Tibial nerve (tissue), 4 donors: ENCODE measurements around the gene SLAMF8. TPM values are rescaled to one million over a fixed set of nuclear protein-coding genes. Genes with fewer than 3 reads are reported as not detected.

Experiments
- DNase-seq, 2 donors: peaks; one replicate each; pipeline ENCODE4 v3.0.0-alpha.2; 2019; ENCODE audit warnings: low spot score in 2 of 2
- H3K27ac ChIP-seq, 4 donors: fragments of 200-600 bp; sonication (generic) in 3 of 4; one replicate each; pipeline ENCODE4 v1.5.1; 2017 to 2019; ENCODE audit warnings: mild to moderate bottlenecking in 1 of 4
- H3K27me3 ChIP-seq, 2 donors: fragments of 200-600 bp; sonication (generic) in 1 of 2; one replicate each; pipeline versions ENCODE4 v1.5.1 to v1.6.0; 2017 to 2019
- H3K36me3 ChIP-seq, 3 donors: fragments of 200-600 bp; sonication (generic); one replicate each; pipeline ENCODE4 v1.5.1; 2018 to 2019
- H3K4me1 ChIP-seq, 4 donors: fragments of 200-600 bp; sonication (generic) in 3 of 4; one replicate each; pipeline ENCODE4 v1.5.1; 2017 to 2019
- H3K4me3 ChIP-seq, 4 donors: fragments of 200-600 bp; sonication (generic) in 3 of 4; one replicate each; pipeline ENCODE4 v1.5.1; 2017 to 2019; ENCODE audit warnings: mild to moderate bottlenecking in 1 of 4, moderate library complexity in 1 of 4
- H3K9me3 ChIP-seq, 4 donors: fragments of 200-600 bp; sonication (generic) in 3 of 4; one replicate each; pipeline ENCODE4 v1.5.1; 2017 to 2019
- EP300 ChIP-seq, 2 donors: sonication (generic); formaldehyde crosslinking; IDR thresholded peaks; one replicate each; pipeline ENCODE4 v1.6.1; 2017; ENCODE audit warnings: antibody characterized with exemption in 2 of 2, mild to moderate bottlenecking in 1 of 2
- POLR2A ChIP-seq, 2 donors: fragments of 450-650 bp; IDR thresholded peaks; one replicate each; pipeline ENCODE4 v1.6.1; 2017; ENCODE audit warnings: antibody characterized with exemption in 2 of 2, mild to moderate bottlenecking in 2 of 2, moderate library complexity in 2 of 2
- WGBS, 2 donors: methylation state at CpG; one replicate each; pipeline ENCODE4 v1.1.5; 2018; 5-methylcytosine and 5-hydroxymethylcytosine counted together
- total RNA-seq, 4 donors: library from RNA; depleted of rRNA; stranded (reverse); fragments of >200 nt; gene quantifications; one replicate each; pipeline ENCODE4 v1.1.0, GENCODE V29; 2016
- TF ChIP-seq, protein P1 (sequence below), 5 experiments: fragments of 200-600 bp in 3 of 5; fragments of 450-650 bp in 2 of 5; sonication (generic) in 3 of 5; IDR thresholded peaks; one replicate each; pipeline ENCODE4 v1.5.1; 2016 to 2019; ENCODE audit warnings: antibody characterized with exemption in 5 of 5, mild to moderate bottlenecking in 3 of 5, moderate library complexity in 2 of 5

The SLAMF8 gene
- total RNA-seq, 4 donors from 2014 or later, result 2.2 to 6.9 (median 3.7) TPM

- no peak overlapping the region for H3K27ac ChIP-seq
- peaks cover 0 to under 1% (median 0%) of the 10 kb centered on the region in 3 donors for H3K36me3 ChIP-seq
- H3K4me1 ChIP-seq, result peaks cover 0 to 8% (median 0%) of the 10 kb centered on the region in 4 donors
- no peaks in the 10 kb centered on the region for H3K9me3 ChIP-seq
- no peaks in the 10 kb centered on the region for H3K27me3 ChIP-seq
- no peak for TF ChIP-seq EP300 (IDR thresholded peaks at IDR 0.05)
- TF ChIP-seq, protein P1, sequence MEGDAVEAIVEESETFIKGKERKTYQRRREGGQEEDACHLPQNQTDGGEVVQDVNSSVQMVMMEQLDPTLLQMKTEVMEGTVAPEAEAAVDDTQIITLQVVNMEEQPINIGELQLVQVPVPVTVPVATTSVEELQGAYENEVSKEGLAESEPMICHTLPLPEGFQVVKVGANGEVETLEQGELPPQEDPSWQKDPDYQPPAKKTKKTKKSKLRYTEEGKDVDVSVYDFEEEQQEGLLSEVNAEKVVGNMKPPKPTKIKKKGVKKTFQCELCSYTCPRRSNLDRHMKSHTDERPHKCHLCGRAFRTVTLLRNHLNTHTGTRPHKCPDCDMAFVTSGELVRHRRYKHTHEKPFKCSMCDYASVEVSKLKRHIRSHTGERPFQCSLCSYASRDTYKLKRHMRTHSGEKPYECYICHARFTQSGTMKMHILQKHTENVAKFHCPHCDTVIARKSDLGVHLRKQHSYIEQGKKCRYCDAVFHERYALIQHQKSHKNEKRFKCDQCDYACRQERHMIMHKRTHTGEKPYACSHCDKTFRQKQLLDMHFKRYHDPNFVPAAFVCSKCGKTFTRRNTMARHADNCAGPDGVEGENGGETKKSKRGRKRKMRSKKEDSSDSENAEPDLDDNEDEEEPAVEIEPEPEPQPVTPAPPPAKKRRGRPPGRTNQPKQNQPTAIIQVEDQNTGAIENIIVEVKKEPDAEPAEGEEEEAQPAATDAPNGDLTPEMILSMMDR (IDR thresholded peaks at IDR 0.05), result no peak
- no peak for TF ChIP-seq POLR2A (IDR thresholded peaks at IDR 0.05)
- no peak for DNase-seq
- no peak overlapping the region for H3K4me3 ChIP-seq
- WGBS, 2 donors, result 89 to 93% methylated on average over 3 of the region's 3 CpGs
Measured at GRCh38 chr1:159879136-159879535, 52.5 kb downstream of the SLAMF8 start.

DNA sequence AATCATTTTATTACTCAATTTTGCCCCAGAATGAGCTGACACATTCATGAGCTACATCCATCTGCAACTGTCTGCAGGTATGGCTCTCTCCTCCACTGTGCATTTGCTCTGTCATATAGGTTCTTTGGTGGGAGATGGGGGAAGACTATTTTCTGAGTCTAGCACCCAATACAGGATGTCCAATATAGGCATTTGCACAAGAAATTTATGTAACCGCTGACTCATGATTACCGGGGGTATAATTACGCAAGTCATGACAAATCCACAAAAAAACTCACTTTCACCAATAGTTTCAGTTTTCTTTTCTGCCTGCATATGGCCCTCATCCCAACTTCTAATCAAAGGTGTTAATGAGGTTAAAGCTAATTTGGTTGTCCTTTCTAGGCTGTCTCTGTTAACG is 53.3 kb downstream of the SLAMF8 start:
- no peak for DNase-seq
- Histone ChIP-seq H3K9me3 (no peaks in the 10 kb centered on the region), H3K27me3 (no peaks in the 10 kb centered on the region), H3K36me3 (peaks cover 0 to 4% (median 0%) of the 10 kb centered on the region in 3 donors), H3K4me1 (peaks cover 0 to 8% (median 0%) of the 10 kb centered on the region in 4 donors), H3K4me3 (no peak overlapping the region), H3K27ac (no peak overlapping the region)
- WGBS, 2 donors, result 80 to 83% methylated on average over 4 of the region's 4 CpGs
- TF ChIP-seq, protein P1 (IDR thresholded peaks at IDR 0.05), result no peak
- peak in 1 of 2 donors; percentile 14 for TF ChIP-seq EP300 (IDR thresholded peaks at IDR 0.05)

DNA sequence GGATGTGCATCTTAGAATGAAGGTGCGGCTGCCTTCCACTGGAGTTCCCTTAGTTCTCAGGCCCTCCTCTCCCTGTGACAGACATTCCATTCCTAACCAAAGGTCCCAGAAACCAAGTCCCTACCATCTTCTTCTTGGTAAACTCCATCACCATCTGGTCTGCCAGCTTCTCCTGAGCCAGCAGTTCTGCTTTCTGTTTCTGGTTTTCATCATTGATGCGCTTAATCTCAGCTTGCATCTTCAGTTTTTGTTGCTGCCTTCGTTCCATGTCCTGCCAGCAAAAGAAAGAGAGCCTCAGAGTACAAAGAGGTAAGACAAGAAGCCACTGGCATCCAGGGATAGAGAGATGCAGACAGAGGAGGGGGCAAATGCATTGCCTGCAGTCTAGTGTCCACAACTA is 53.8 kb downstream of the SLAMF8 start:
- WGBS, 2 donors, result 83% methylated on average over 3 of the region's 3 CpGs

GRCh38 chr1:159881622-159882526 is 55.2 kb downstream of the SLAMF8 start:
- Histone ChIP-seq H3K4me3 (no peak overlapping the region), H3K4me1 (peaks cover 0 to 8% (median 0%) of the 10 kb centered on the region in 4 donors), H3K9me3 (no peaks in the 10 kb centered on the region), H3K27me3 (no peaks in the 10 kb centered on the region), H3K36me3 (peaks cover 0 to 4% (median 0%) of the 10 kb centered on the region in 3 donors), H3K27ac (no peak overlapping the region)
- DNase-seq, result peak; percentile 20 to 26
- WGBS, 2 donors, result 74 to 79% methylated on average over 6 of the region's 6 CpGs
- no peak for TF ChIP-seq EP300 (IDR thresholded peaks at IDR 0.05)
- TF ChIP-seq POLR2A (IDR thresholded peaks at IDR 0.05), result no peak
- TF ChIP-seq, protein P1 (IDR thresholded peaks at IDR 0.05), result no peak

More for the DNA sequence above, 53.8 kb downstream of the SLAMF8 start:
- TF ChIP-seq, protein P1 (IDR thresholded peaks at IDR 0.05), result no peak
- no peak for TF ChIP-seq POLR2A (IDR thresholded peaks at IDR 0.05)
- no peak for TF ChIP-seq EP300 (IDR thresholded peaks at IDR 0.05)
- Histone ChIP-seq H3K36me3 (peaks cover 0 to 4% (median 0%) of the 10 kb centered on the region in 3 donors), H3K4me1 (peaks cover 0 to 8% (median 0%) of the 10 kb centered on the region in 4 donors), H3K4me3 (no peak overlapping the region), H3K27ac (no peak overlapping the region), H3K27me3 (no peaks in the 10 kb centered on the region), H3K9me3 (no peaks in the 10 kb centered on the region)
- DNase-seq, result no peak

- Histone ChIP-seq H3K4me1 (peaks cover 0 to 8% (median 0%) of the 10 kb centered on the region in 4 donors), H3K27ac (no peak overlapping the region), H3K4me3 (no peak overlapping the region), H3K36me3 (peaks cover 0 to 4% (median 0%) of the 10 kb centered on the region in 3 donors), H3K27me3 (no peaks in the 10 kb centered on the region), H3K9me3 (no peaks in the 10 kb centered on the region)
- no peak for DNase-seq
- 84 to 86% methylated on average over 2 of the region's 2 CpGs for WGBS, 2 donors
- TF ChIP-seq, protein P1 (IDR thresholded peaks at IDR 0.05), result no peak
- TF ChIP-seq EP300 (IDR thresholded peaks at IDR 0.05), result no peak
- TF ChIP-seq POLR2A (IDR thresholded peaks at IDR 0.05), result no peak
Measured at GRCh38 chr1:159882527-159882862, 55.8 kb downstream of the SLAMF8 start.
